ENCODE results near the gene TEX14. TPM values are rescaled to one million over a fixed set of nuclear protein-coding genes. Genes with fewer than 3 reads are reported as not detected.

TEX14 gene
- total and polyA plus RNA-seq, 10 of the 15 experiments (the other 5 are each of a cell fraction or from before 2014, with no cell fraction given) = 0.15 to 1.3 (median 0.66) TPM

GRCh38 chr17:58658804-58659713, 32.8 kb downstream of the TEX14 start (continued):
- peak; percentile 99 for TF ChIP-seq ZNF687 (IDR thresholded peaks at IDR 0.05)
- no peak for TF ChIP-seq YBX1 (IDR thresholded peaks at IDR 0.05)
- TF ChIP-seq EZH2 (IDR thresholded peaks at IDR 0.05; ENCODE audit: borderline replicate concordance, control insufficient read depth, low read depth, low read length) = 0 out of 2 replicates have a peak, but pooled peaks have one; percentile 55
- peak; percentile 70 for TF ChIP-seq GABPA (IDR thresholded peaks at IDR 0.05; ENCODE audit: low read depth)
- TF ChIP-seq MXI1 (IDR thresholded peaks at IDR 0.05; ENCODE audit: low read depth, low read length) = 0 out of 2 replicates have a peak, but pooled peaks have one; percentile 68
- peak; percentile 99 for TF ChIP-seq BCL11A (IDR thresholded peaks at IDR 0.05; ENCODE audit: low read depth, low read length)
- TF ChIP-seq SREBF2 (IDR thresholded peaks at IDR 0.05; ENCODE audit: low read length) = no peak
- peak; percentile 92 for TF ChIP-seq ESRRA (IDR thresholded peaks at IDR 0.05; ENCODE audit: low read length)
- no peak for TF ChIP-seq KDM1A (IDR thresholded peaks at IDR 0.05; ENCODE audit: borderline replicate concordance)
- TF ChIP-seq POLR2A (IDR thresholded peaks at IDR 0.05; ENCODE audit: low read depth, low read length) = peak; percentile 98
- TF ChIP-seq, protein P1, sequence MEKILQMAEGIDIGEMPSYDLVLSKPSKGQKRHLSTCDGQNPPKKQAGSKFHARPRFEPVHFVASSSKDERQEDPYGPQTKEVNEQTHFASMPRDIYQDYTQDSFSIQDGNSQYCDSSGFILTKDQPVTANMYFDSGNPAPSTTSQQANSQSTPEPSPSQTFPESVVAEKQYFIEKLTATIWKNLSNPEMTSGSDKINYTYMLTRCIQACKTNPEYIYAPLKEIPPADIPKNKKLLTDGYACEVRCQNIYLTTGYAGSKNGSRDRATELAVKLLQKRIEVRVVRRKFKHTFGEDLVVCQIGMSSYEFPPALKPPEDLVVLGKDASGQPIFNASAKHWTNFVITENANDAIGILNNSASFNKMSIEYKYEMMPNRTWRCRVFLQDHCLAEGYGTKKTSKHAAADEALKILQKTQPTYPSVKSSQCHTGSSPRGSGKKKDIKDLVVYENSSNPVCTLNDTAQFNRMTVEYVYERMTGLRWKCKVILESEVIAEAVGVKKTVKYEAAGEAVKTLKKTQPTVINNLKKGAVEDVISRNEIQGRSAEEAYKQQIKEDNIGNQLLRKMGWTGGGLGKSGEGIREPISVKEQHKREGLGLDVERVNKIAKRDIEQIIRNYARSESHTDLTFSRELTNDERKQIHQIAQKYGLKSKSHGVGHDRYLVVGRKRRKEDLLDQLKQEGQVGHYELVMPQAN (conservative IDR thresholded peaks at IDR 0.05) = peak; percentile 77; the same call in 1 of the 2 replicates
- peak; percentile 21 for TF ChIP-seq RELA (IDR thresholded peaks at IDR 0.05; ENCODE audit: borderline replicate concordance, partially characterized antibody)
- TF ChIP-seq, protein P2, sequence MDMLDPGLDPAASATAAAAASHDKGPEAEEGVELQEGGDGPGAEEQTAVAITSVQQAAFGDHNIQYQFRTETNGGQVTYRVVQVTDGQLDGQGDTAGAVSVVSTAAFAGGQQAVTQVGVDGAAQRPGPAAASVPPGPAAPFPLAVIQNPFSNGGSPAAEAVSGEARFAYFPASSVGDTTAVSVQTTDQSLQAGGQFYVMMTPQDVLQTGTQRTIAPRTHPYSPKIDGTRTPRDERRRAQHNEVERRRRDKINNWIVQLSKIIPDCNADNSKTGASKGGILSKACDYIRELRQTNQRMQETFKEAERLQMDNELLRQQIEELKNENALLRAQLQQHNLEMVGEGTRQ (IDR thresholded peaks at IDR 0.05; ENCODE audit: borderline replicate concordance, low read depth, low read length) = no peak
- TF ChIP-seq, protein P3, sequence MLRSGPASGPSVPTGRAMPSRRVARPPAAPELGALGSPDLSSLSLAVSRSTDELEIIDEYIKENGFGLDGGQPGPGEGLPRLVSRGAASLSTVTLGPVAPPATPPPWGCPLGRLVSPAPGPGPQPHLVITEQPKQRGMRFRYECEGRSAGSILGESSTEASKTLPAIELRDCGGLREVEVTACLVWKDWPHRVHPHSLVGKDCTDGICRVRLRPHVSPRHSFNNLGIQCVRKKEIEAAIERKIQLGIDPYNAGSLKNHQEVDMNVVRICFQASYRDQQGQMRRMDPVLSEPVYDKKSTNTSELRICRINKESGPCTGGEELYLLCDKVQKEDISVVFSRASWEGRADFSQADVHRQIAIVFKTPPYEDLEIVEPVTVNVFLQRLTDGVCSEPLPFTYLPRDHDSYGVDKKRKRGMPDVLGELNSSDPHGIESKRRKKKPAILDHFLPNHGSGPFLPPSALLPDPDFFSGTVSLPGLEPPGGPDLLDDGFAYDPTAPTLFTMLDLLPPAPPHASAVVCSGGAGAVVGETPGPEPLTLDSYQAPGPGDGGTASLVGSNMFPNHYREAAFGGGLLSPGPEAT (IDR thresholded peaks at IDR 0.05; ENCODE audit: low read depth) = peak; percentile 51; the same call in 1 of the 2 replicates
- TF ChIP-seq FOXM1 (IDR thresholded peaks at IDR 0.05; ENCODE audit: low read depth, low read length) = peak; percentile 98
- peak; percentile 82 for TF ChIP-seq BCLAF1 (IDR thresholded peaks at IDR 0.05)

All from GM12878 (cell line).